ENCODE data around the gene IL27RA. TPM values are rescaled to one million over a fixed set of nuclear protein-coding genes. Genes with fewer than 3 reads are reported as not detected.

IL27RA gene
- total and polyA plus RNA-seq, 2 experiments from 2014 or later = 5.8 to 8.5 TPM

DNA sequence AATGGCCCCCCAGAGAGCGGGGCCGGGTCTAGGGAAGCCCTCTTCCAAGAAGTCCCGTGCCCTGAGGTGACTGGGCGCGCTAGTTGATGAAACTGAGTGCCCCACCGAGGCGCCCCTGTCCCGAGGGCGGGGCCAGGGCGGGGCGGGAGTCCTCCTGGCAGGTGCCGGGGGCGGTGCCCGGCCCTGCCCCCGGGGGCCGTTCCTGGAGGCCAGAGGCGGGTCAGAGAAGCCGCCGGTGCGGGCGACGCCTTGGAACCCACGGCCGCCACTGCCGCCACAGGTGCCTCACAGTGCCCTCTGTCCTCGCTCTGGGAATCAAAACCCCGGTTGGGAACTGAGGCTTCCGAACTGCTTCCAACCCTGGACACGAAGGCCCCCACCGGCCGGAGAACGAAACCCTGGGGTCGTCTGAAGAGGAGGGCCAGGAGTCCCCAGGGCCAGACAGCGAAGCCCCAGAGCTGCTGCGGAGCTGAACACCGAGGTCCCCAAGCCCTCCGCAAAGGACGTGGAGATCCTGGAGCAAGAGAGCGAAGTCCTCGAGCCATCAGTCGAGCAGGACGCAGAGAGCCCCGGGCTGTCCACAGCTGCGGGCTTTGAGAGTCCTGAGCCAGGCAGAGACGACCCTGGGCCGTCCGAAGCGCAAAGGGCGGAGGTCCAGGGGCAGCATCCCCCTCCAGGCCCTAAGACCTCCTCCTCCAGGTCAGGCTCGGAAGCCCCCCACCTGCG lies 41.1 kb downstream of the IL27RA start, which contains the start of gene MISP3:
MISP3 (plus strand) TSS at position 252 of the 726 bp plus-strand sequence. CDS start 524 bp downstream, outside the sequence.
- Histone ChIP-seq H3K4me1 (ENCODE audit: insufficient read depth) (peaks cover 6% of the 10 kb centered on the region), H3K4me3 (peak within 1 kb of the TSS; percentile 92), H3K36me3 (ENCODE audit: low read depth) (no peaks in the 10 kb centered on the region), H3K9me2 (ENCODE audit: insufficient read depth) (no peaks in the 10 kb centered on the region), H3K9me3 (ENCODE audit: low read depth) (no peaks in the 10 kb centered on the region), H4K20me1 (ENCODE audit: insufficient read depth) (no peaks in the 10 kb centered on the region), H3K79me2 (ENCODE audit: insufficient read depth) (no peaks in the 10 kb centered on the region), H3K27me3 (replicated peaks; ENCODE audit: insufficient read depth) (no peaks in the 10 kb centered on the region), H3K9ac (peak within 1 kb of the TSS; percentile 76), H3K4me2 (ENCODE audit: unreplicated experiment) (peak within 1 kb of the TSS; percentile 95), H3F3A (ENCODE audit: insufficient read depth) (no peaks in the 10 kb centered on the region), H3K27ac (peak within 1 kb of the TSS; percentile 40), H2AFZ (peak within 1 kb of the TSS; percentile 97)
- 3% methylated on average over 32 to 36 of the region's 51 CpGs for WGBS, 2 experiments (ENCODE audit: low coverage in 1 of 2, low lambda C conversion rate in 2 of 2, missing lambda C conversion rate in 2 of 2)
- peak; percentile 62 for DNase-seq
- TF ChIP-seq EZH2 (IDR thresholded peaks at IDR 0.05; ENCODE audit: insufficient read depth, poor library complexity, severe bottlenecking) = no peak
- no peak for TF ChIP-seq EZH2phosphoT487 (IDR thresholded peaks at IDR 0.05; ENCODE audit: insufficient read depth, low read depth)
- in situ Hi-C loops (cut with MboI) = loop anchor here (10.0 kb wide), 1 partner anchor 188 kb away; no protein-coding TSS in a partner anchor

DNA sequence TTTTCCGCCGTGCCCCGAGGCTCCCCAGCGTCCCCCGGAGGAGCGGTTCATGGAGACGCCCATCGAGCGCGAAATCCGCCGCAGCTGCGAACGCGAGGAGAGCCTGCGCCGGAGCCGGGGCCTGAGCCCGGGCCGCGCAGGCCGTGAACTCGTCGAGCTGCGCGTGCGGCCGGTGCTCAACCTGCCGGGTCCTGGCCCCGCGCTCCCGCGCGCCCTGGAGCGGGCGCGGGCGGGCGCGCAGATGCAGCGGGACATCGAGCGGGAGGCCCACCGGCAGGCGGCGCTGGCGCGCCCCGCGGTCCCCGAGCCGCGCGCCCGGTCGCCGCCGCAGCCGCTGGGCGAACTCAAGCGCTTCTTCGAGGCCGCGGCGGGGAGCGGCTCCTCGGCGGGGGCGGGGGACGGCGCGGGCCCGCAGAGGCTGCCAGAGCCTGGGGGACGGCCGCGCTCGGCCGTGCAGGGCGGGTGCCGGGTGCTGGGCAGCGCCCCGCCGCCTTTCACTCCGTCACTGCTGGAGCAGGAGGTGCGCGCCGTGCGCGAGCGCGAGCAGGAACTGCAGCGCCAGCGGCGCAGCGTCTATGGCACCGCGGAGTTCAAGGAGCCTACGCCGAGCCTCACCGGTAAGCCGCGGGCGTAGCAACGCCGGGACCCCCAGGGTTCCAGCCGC lies 41.8 kb downstream of the IL27RA start:
- peak overlapping the region; percentile 76 for H3K9ac ChIP-seq
- TF ChIP-seq EZH2phosphoT487 (IDR thresholded peaks at IDR 0.05; ENCODE audit: insufficient read depth, low read depth) (no peak), EZH2 (IDR thresholded peaks at IDR 0.05; ENCODE audit: insufficient read depth, poor library complexity, severe bottlenecking) (no peak)
- no peaks in the 10 kb centered on the region for H4K20me1 ChIP-seq (ENCODE audit: insufficient read depth)
- peak overlapping the region; percentile 40 for H3K27ac ChIP-seq
- 1% methylated on average over 52 to 56 of the region's 106 CpGs for WGBS, 2 experiments (ENCODE audit: low coverage in 1 of 2, low lambda C conversion rate in 2 of 2, missing lambda C conversion rate in 2 of 2)
- H2AFZ ChIP-seq = peak overlapping the region; percentile 97
- no peaks in the 10 kb centered on the region for H3K36me3 ChIP-seq (ENCODE audit: low read depth)
- in situ Hi-C loops (cut with MboI) = loop anchor here (10.0 kb wide), 1 partner anchor 189 kb away; no protein-coding TSS in a partner anchor
- peak; percentile 92 for DNase-seq
- no peaks in the 10 kb centered on the region for H3K27me3 ChIP-seq (replicated peaks; ENCODE audit: insufficient read depth)
- H3K4me1 ChIP-seq (ENCODE audit: insufficient read depth) = peaks cover 6% of the 10 kb centered on the region
- H3K4me3 ChIP-seq = peak overlapping the region; percentile 92
- no peaks in the 10 kb centered on the region for H3K79me2 ChIP-seq (ENCODE audit: insufficient read depth)
- H3F3A ChIP-seq (ENCODE audit: insufficient read depth) = no peaks in the 10 kb centered on the region
- no peaks in the 10 kb centered on the region for H3K9me3 ChIP-seq (ENCODE audit: low read depth)
- H3K4me2 ChIP-seq (ENCODE audit: unreplicated experiment) = peak overlapping the region; percentile 95
- no peaks in the 10 kb centered on the region for H3K9me2 ChIP-seq (ENCODE audit: insufficient read depth)

DNA sequence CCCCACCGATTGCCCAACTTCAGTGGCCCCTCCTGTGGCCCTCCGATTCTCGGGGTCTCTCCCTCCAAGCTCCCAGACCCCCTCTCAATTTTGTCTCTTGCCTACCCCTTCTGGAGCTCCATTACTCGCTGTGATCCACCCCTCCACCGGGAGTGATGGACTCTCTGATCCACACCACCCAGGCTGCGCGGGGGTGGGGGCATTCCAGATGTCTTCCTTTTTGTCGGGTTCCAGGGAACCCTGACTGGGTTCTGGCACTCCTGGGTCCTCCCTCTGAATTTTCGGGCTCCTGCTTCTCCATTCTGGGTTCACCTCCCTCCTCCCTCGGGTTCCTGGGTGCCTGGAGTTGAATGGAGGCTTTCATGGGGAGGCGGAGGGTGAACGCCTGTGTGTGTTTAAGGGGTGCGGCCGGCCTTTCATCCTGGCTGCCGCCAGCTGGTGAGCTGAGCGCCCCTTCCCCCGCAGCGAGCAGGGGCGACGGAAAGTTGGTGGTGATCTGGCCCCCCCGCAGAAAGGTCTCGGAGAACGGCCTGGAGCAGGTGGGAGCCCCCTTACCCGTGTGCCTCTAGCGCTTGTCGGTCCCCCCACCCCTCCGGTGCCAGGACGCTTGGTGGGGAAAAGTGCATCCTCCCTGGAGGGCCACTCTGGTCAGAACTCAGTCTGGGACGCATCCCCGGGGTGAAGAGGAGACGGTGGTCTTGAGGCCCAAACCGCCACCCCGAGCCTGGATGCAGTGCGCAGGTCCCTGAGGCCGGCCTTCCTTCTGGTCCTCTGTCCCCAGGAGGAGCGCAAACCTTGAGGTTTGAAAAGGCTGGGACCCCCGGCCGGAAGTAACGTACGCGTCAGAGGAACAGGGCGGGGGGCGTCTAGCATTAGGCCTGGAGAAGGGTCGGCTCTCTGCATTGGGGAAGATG lies 42.6 kb downstream of the IL27RA start:
- Histone ChIP-seq H4K20me1 (ENCODE audit: insufficient read depth) (no peaks in the 10 kb centered on the region), H3K27ac (peak overlapping the region; percentile 40), H3K4me2 (ENCODE audit: unreplicated experiment) (peak overlapping the region; percentile 95), H3K9me3 (ENCODE audit: low read depth) (no peaks in the 10 kb centered on the region), H3K9me2 (ENCODE audit: insufficient read depth) (no peaks in the 10 kb centered on the region), H3K4me1 (ENCODE audit: insufficient read depth) (peaks cover 6% of the 10 kb centered on the region), H3F3A (ENCODE audit: insufficient read depth) (no peaks in the 10 kb centered on the region), H3K36me3 (ENCODE audit: low read depth) (no peaks in the 10 kb centered on the region), H3K9ac (peak overlapping the region; percentile 76), H3K4me3 (peak overlapping the region; percentile 92), H3K27me3 (replicated peaks; ENCODE audit: insufficient read depth) (no peaks in the 10 kb centered on the region), H3K79me2 (ENCODE audit: insufficient read depth) (no peaks in the 10 kb centered on the region; the same call in 1 of the 2 replicates), H2AFZ (peak overlapping the region; percentile 97)
- in situ Hi-C loops (cut with MboI) = loop anchor here (10.0 kb wide), 1 partner anchor 189 kb away; no protein-coding TSS in a partner anchor
- DNase-seq = peak; percentile 59
- 1 to 2% methylated on average over 40 to 44 of the region's 44 CpGs for WGBS, 2 experiments (ENCODE audit: low coverage in 1 of 2, low lambda C conversion rate in 2 of 2, missing lambda C conversion rate in 2 of 2)
- TF ChIP-seq EZH2 (IDR thresholded peaks at IDR 0.05; ENCODE audit: insufficient read depth, poor library complexity, severe bottlenecking) (no peak), EZH2phosphoT487 (IDR thresholded peaks at IDR 0.05; ENCODE audit: insufficient read depth, low read depth) (no peak)

DNA sequence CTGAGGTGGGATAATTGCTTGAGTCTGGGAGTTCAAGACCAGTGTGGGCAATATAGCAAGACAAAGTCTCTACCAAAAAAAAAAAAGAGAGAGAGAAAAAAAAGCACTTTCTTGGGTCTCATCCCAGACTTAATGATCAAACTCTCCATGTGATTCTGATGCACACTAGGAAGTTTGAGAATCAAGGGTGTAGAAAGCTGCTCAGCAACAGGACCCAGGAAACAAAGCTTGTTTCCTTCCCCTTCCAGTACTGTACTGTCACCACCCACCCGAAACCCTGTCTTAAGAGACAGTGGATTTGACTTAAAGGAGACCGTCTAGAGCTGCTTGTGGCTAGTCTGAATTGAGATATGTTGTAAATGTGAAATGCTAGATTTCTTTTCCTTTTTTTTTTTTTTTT lies 46.8 kb downstream of the IL27RA start:
- peak; percentile 47 for DNase-seq
- Histone ChIP-seq H3K9me2 (ENCODE audit: insufficient read depth) (no peaks in the 10 kb centered on the region), H3K4me1 (ENCODE audit: insufficient read depth) (peaks cover 12% of the 10 kb centered on the region), H3K27me3 (replicated peaks; ENCODE audit: insufficient read depth) (no peaks in the 10 kb centered on the region), H3K9me3 (ENCODE audit: low read depth) (no peaks in the 10 kb centered on the region), H3K4me2 (ENCODE audit: unreplicated experiment) (no peak overlapping the region), H4K20me1 (ENCODE audit: insufficient read depth) (no peaks in the 10 kb centered on the region), H2AFZ (no peak overlapping the region), H3K79me2 (ENCODE audit: insufficient read depth) (peaks cover 18% of the 10 kb centered on the region), H3K4me3 (no peak overlapping the region), H3K27ac (no peak overlapping the region), H3K9ac (no peak overlapping the region), H3F3A (ENCODE audit: insufficient read depth) (no peaks in the 10 kb centered on the region), H3K36me3 (ENCODE audit: low read depth) (no peaks in the 10 kb centered on the region)
- 17 to 26% methylated on average over 2 of the region's 2 CpGs for WGBS, 2 experiments (ENCODE audit: low coverage in 1 of 2, low lambda C conversion rate in 2 of 2, missing lambda C conversion rate in 2 of 2)
- TF ChIP-seq EZH2phosphoT487 (IDR thresholded peaks at IDR 0.05; ENCODE audit: insufficient read depth, low read depth) = no peak
- TF ChIP-seq EZH2 (IDR thresholded peaks at IDR 0.05; ENCODE audit: insufficient read depth, poor library complexity, severe bottlenecking) = no peak
- in situ Hi-C loops (cut with MboI) = loop anchor here (10.0 kb wide), 1 partner anchor 194 kb away; no protein-coding TSS in a partner anchor
